Measurements from ENCODE around the gene RASAL3. TPM values are rescaled to one million over a fixed set of nuclear protein-coding genes. Genes with fewer than 3 reads are reported as not detected.
A peak's percentile ranks its signal among the peaks of the same experiment; 100 is the strongest.

Gene RASAL3
- total RNA-seq, 4 donors from 2014 or later, result 2.5 to 3.9 (median 2.8) TPM

DNA sequence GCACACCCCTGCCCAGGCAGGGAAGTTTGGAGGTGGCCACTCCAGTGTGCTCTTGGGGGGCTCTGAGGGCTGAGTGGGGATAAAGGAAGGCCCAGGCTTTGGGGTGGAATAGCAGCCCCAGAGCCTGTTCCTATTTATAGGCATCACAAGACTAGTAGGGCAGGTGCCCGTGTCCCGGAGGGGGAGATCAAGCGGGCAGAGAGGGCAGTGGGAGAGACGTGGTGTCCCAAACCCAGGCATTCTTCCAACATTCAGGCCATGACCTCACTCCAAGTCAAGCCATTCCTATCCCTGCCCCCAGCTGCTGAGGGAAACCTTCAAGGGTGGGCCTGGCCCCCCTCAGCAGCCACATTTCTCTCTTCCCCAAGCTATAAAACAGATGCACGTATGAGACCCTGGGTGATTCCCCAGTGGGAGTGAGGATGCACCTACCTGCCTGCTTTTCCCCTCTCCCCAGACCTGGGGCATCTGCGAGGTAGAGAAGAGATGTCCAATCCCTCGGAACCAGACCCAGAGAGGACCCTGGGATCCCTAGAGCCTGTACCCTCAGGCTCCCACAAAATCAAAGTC lies 18.5 kb downstream of the RASAL3 start:
- Histone ChIP-seq H3K9me3 (no peaks in the 10 kb centered on the region), H3K36me3 (peaks cover 0 to 36% (median 16%) of the 10 kb centered on the region in 4 donors), H3K27ac (replicated peaks in 1 of 4) (peak overlapping the region in 1 of 4 donors; percentile 14), H3K4me3 (no peak overlapping the region), H3K27me3 (no peaks in the 10 kb centered on the region), H3K4me1 (peaks cover 11 to 30% (median 26%) of the 10 kb centered on the region in 4 donors)
- intact Hi-C loops (cut with DNase I), result no loop called here
- TF ChIP-seq, protein P1, sequence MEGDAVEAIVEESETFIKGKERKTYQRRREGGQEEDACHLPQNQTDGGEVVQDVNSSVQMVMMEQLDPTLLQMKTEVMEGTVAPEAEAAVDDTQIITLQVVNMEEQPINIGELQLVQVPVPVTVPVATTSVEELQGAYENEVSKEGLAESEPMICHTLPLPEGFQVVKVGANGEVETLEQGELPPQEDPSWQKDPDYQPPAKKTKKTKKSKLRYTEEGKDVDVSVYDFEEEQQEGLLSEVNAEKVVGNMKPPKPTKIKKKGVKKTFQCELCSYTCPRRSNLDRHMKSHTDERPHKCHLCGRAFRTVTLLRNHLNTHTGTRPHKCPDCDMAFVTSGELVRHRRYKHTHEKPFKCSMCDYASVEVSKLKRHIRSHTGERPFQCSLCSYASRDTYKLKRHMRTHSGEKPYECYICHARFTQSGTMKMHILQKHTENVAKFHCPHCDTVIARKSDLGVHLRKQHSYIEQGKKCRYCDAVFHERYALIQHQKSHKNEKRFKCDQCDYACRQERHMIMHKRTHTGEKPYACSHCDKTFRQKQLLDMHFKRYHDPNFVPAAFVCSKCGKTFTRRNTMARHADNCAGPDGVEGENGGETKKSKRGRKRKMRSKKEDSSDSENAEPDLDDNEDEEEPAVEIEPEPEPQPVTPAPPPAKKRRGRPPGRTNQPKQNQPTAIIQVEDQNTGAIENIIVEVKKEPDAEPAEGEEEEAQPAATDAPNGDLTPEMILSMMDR (IDR thresholded peaks at IDR 0.05), result no peak
- TF ChIP-seq POLR2AphosphoS5 (IDR thresholded peaks at IDR 0.05), result no peak
- TF ChIP-seq EP300 (IDR thresholded peaks at IDR 0.05), result no peak
- TF ChIP-seq POLR2A (IDR thresholded peaks at IDR 0.05; ENCODE audit: low read depth), result no peak
- no peak for DNase-seq (ENCODE audit: extremely low spot score)
- 49% methylated on average over 5 of the region's 7 CpGs for WGBS

GRCh38 chr19:15445227-15445605 lies 19.1 kb downstream of the RASAL3 start:
- peaks cover 0 to 36% (median 16%) of the 10 kb centered on the region in 4 donors for H3K36me3 ChIP-seq
- no peaks in the 10 kb centered on the region for H3K9me3 ChIP-seq
- H3K27ac ChIP-seq (replicated peaks in 1 of 4), result peak overlapping the region in 1 of 4 donors; percentile 14
- intact Hi-C loops (cut with DNase I), result no loop called here
- no peaks in the 10 kb centered on the region for H3K27me3 ChIP-seq
- no peak for DNase-seq (ENCODE audit: extremely low spot score)
- peaks cover 11 to 30% (median 25%) of the 10 kb centered on the region in 4 donors for H3K4me1 ChIP-seq
- no peak for TF ChIP-seq POLR2A (IDR thresholded peaks at IDR 0.05; ENCODE audit: low read depth)
- TF ChIP-seq, protein P1 (IDR thresholded peaks at IDR 0.05), result no peak
- no peak for TF ChIP-seq EP300 (IDR thresholded peaks at IDR 0.05)
- no peak for TF ChIP-seq POLR2AphosphoS5 (IDR thresholded peaks at IDR 0.05)
- 96% methylated on average over 8 of the region's 9 CpGs for WGBS
- H3K4me3 ChIP-seq, result no peak overlapping the region

- no peak overlapping the region for H3K4me3 ChIP-seq
- no peaks in the 10 kb centered on the region for H3K9me3 ChIP-seq
- H3K27ac ChIP-seq (replicated peaks in 1 of 4), result peak overlapping the region in 1 of 4 donors; percentile 14
- H3K36me3 ChIP-seq, result peaks cover 0 to 40% (median 19%) of the 10 kb centered on the region in 4 donors
- intact Hi-C loops (cut with DNase I), result no loop called here
- TF ChIP-seq EP300 (IDR thresholded peaks at IDR 0.05) (no peak), POLR2AphosphoS5 (IDR thresholded peaks at IDR 0.05) (no peak), POLR2A (IDR thresholded peaks at IDR 0.05; ENCODE audit: low read depth) (no peak)
- TF ChIP-seq, protein P1 (IDR thresholded peaks at IDR 0.05), result no peak
- H3K27me3 ChIP-seq, result no peaks in the 10 kb centered on the region
- H3K4me1 ChIP-seq, result peaks cover 11 to 30% (median 22%) of the 10 kb centered on the region in 4 donors
- WGBS, result 89% methylated on average over 13 of the region's 15 CpGs
- DNase-seq (ENCODE audit: extremely low spot score), result no peak
Measured at GRCh38 chr19:15444505-15445226, 19.7 kb downstream of the RASAL3 start.

GRCh38 chr19:15443838-15444237 lies 20.5 kb downstream of the RASAL3 start:
- peaks cover 5 to 25% (median 18%) of the 10 kb centered on the region in 4 donors for H3K4me1 ChIP-seq
- peaks cover 0 to 49% (median 26%) of the 10 kb centered on the region in 4 donors for H3K36me3 ChIP-seq
- H3K27ac ChIP-seq (replicated peaks in 1 of 4), result no peak overlapping the region
- no peaks in the 10 kb centered on the region for H3K9me3 ChIP-seq
- DNase-seq (ENCODE audit: extremely low spot score), result no peak
- no peaks in the 10 kb centered on the region for H3K27me3 ChIP-seq
- 73% methylated on average over 10 of the region's 10 CpGs for WGBS
- TF ChIP-seq, protein P1 (IDR thresholded peaks at IDR 0.05), result no peak
- TF ChIP-seq EP300 (IDR thresholded peaks at IDR 0.05), result no peak
- H3K4me3 ChIP-seq, result no peak overlapping the region
- intact Hi-C loops (cut with DNase I), result no loop called here

All from esophagus muscularis mucosa (tissue), 4 donors.